H9 (cell line): ENCODE measurements around the gene G2E3. TPM values are rescaled to one million over a fixed set of nuclear protein-coding genes. Genes with fewer than 3 reads are reported as not detected.

ENCODE experiments used
- DNase-seq: peaks from one replicate; pipeline ENCODE4 v3.0.0-alpha.2; 2017
- H2AFZ ChIP-seq: one replicate; pipeline ENCODE4 v1.6.1; 2013; ENCODE audit warnings: mild to moderate bottlenecking, low read length, control low read depth, moderate library complexity
- H2AK5ac ChIP-seq: 2 replicates; pipeline ENCODE4 v1.6.1; 2013; ENCODE audit warnings: low read length, control low read depth, mixed read lengths; ENCODE audit not compliant: insufficient read length
- H2BK120ac ChIP-seq: one replicate; pipeline ENCODE4 v1.6.1; 2013; ENCODE audit warnings: low read depth, mild to moderate bottlenecking, low read length, control low read depth, inconsistent platforms; ENCODE audit not compliant: poor library complexity, severe bottlenecking
- H2BK12ac ChIP-seq: 2 replicates; pipeline ENCODE4 v1.6.1; 2013; ENCODE audit warnings: low read length, control low read depth, mixed read lengths, low read depth; ENCODE audit not compliant: insufficient read length
- H2BK15ac ChIP-seq: 2 replicates; pipeline ENCODE4 v1.6.1; 2013; ENCODE audit warnings: low read depth, low read length, control low read depth
- H2BK20ac ChIP-seq: one replicate; pipeline ENCODE4 v1.6.1; 2013; ENCODE audit warnings: low read depth, mild to moderate bottlenecking, low read length, control low read depth, inconsistent platforms; ENCODE audit not compliant: poor library complexity, severe bottlenecking
- H2BK5ac ChIP-seq: 2 replicates; pipeline ENCODE4 v1.6.1; 2013; ENCODE audit warnings: low read length, control low read depth, mixed read lengths; ENCODE audit not compliant: insufficient read length
- H3K14ac ChIP-seq: 2 replicates; pipeline ENCODE4 v1.6.1; 2013; ENCODE audit warnings: low read length, control low read depth; ENCODE audit not compliant: insufficient read depth
- H3K18ac ChIP-seq: 2 replicates; pipeline ENCODE4 v1.6.1; 2013; ENCODE audit warnings: low read depth, mild to moderate bottlenecking, mixed read lengths, low read length, control low read depth; ENCODE audit not compliant: insufficient read length
- H3K23ac ChIP-seq: 2 replicates; pipeline ENCODE4 v1.6.1; 2013; ENCODE audit warnings: low read length, control low read depth, mixed read lengths, low read depth; ENCODE audit not compliant: insufficient read length
- H3K23me2 ChIP-seq: 2 replicates; pipeline ENCODE4 v1.6.1; 2013; ENCODE audit warnings: low read depth, mild to moderate bottlenecking, mixed read lengths, low read length, control low read depth; ENCODE audit not compliant: insufficient read length, poor library complexity, severe bottlenecking
- H3K27ac ChIP-seq: 2 replicates; pipeline ENCODE4 v1.5.1; 2013; ENCODE audit warnings: low read length, control low read depth, mixed read lengths, low read depth; ENCODE audit not compliant: insufficient read length
- H3K27me3 ChIP-seq: 2 replicates; pipeline ENCODE4 v1.6.1; 2013; ENCODE audit warnings: low read length, control low read depth, inconsistent platforms; ENCODE audit not compliant: insufficient read depth
- H3K4ac ChIP-seq: 2 replicates; pipeline ENCODE4 v1.6.1; 2013; ENCODE audit warnings: low read depth, mild to moderate bottlenecking, control low read depth, inconsistent platforms, low read length, moderate library complexity
- H3K4me1 ChIP-seq: 2 replicates; pipeline ENCODE4 v1.6.1; 2013; ENCODE audit warnings: low read length, control low read depth, inconsistent platforms; ENCODE audit not compliant: insufficient read depth
- H3K4me2 ChIP-seq: 2 replicates; pipeline ENCODE4 v1.6.1; 2013; ENCODE audit warnings: low read length, control low read depth, mixed read lengths; ENCODE audit not compliant: insufficient read length, insufficient read depth
- H3K56ac ChIP-seq: 2 replicates; pipeline ENCODE4 v1.6.1; 2013; ENCODE audit warnings: low read depth, mild to moderate bottlenecking, mixed read lengths, low read length, control low read depth; ENCODE audit not compliant: insufficient read length
- H3K79me1 ChIP-seq: 2 replicates; pipeline ENCODE4 v1.6.1; 2013; ENCODE audit warnings: low read depth, mild to moderate bottlenecking, moderate library complexity, low read length, control low read depth, inconsistent platforms; ENCODE audit not compliant: insufficient read depth, poor library complexity, severe bottlenecking
- H3K79me2 ChIP-seq: 2 replicates; pipeline ENCODE4 v1.6.1; 2013; ENCODE audit warnings: low read length, control low read depth, inconsistent platforms; ENCODE audit not compliant: insufficient read depth
- H3K9ac ChIP-seq: 2 replicates; pipeline ENCODE4 v1.6.1; 2013; ENCODE audit warnings: low read length, control low read depth, mixed read lengths; ENCODE audit not compliant: insufficient read length; ENCODE audit errors: extremely low read depth
- H3K9me3 ChIP-seq: one replicate; pipeline ENCODE4 v1.6.1; 2013; ENCODE audit warnings: low read depth, low read length, inconsistent platforms; ENCODE audit not compliant: control insufficient read depth
- H3T11ph ChIP-seq: one replicate; pipeline ENCODE4 v1.6.1; 2013; ENCODE audit warnings: mild to moderate bottlenecking, low read length, control low read depth, inconsistent platforms
- H4K20me1 ChIP-seq: one replicate; pipeline ENCODE4 v1.6.1; 2013; ENCODE audit not compliant: control insufficient read depth, insufficient read length, insufficient read depth
- H4K5ac ChIP-seq: 2 replicates; pipeline ENCODE4 v1.6.1; 2013; ENCODE audit warnings: low read depth, mild to moderate bottlenecking, mixed read lengths, low read length, control low read depth; ENCODE audit not compliant: insufficient read length
- H4K8ac ChIP-seq: replicated peaks from 2 replicates; pipeline ENCODE4 v1.6.1; 2013; ENCODE audit warnings: low read length, control low read depth, mixed read lengths, low read depth; ENCODE audit not compliant: insufficient read length
- H4K91ac ChIP-seq: 2 replicates; pipeline ENCODE4 v1.6.1; 2013; ENCODE audit warnings: low read depth, mild to moderate bottlenecking, moderate library complexity, mixed read lengths, low read length, control low read depth; ENCODE audit not compliant: insufficient read length
- H3K27ac Mint-ChIP-seq, 3 experiments: 2 replicates in 2 of 3; 3 replicates in 1 of 3; pipeline ENCODE4 v1.8.0; 2020 to 2021; ENCODE audit warnings: mixed read lengths in 3 of 3, mild to moderate bottlenecking in 1 of 3, moderate library complexity in 1 of 3
- H3K27me3 Mint-ChIP-seq: 2 replicates; pipeline ENCODE4 v1.8.0; 2021; ENCODE audit warnings: low read depth, mild to moderate bottlenecking, moderate library complexity, mixed read lengths
- H3K36me3 Mint-ChIP-seq, 3 experiments: 2 replicates in 2 of 3; 3 replicates in 1 of 3; pipeline ENCODE4 v1.8.0; 2020 to 2021; ENCODE audit warnings: low read depth in 3 of 3, mixed read lengths in 3 of 3; ENCODE audit not compliant: insufficient read depth in 1 of 3
- H3K4me1 Mint-ChIP-seq, 2 experiments: 2 replicates each; pipeline ENCODE4 v1.8.0; 2020; ENCODE audit warnings: mixed read lengths in 2 of 2
- H3K4me3 Mint-ChIP-seq, 2 experiments: 2 replicates in 1 of 2; 3 replicates in 1 of 2; pipeline ENCODE4 v1.8.0; 2020 to 2021; ENCODE audit warnings: mild to moderate bottlenecking in 2 of 2, mixed read lengths in 2 of 2, moderate library complexity in 1 of 2
- H3K9me3 Mint-ChIP-seq, 2 experiments: 2 replicates in 1 of 2; 3 replicates in 1 of 2; pipeline ENCODE4 v1.8.0; 2020; ENCODE audit warnings: mild to moderate bottlenecking in 2 of 2, mixed read lengths in 2 of 2, moderate library complexity in 1 of 2
- CTCF ChIP-seq: fragments of 200-600 bp; sonication (generic); conservative IDR thresholded peaks from 3 replicates; pipeline ENCODE4 v1.8.0; 2021; ENCODE audit warnings: antibody characterized with exemption, mild to moderate bottlenecking
- WGBS: extraction: QIAGEN DNeasy Blood & Tissue Kit; methylation state at CpG from one replicate; pipeline ENCODE4 v1.1.7; 2013; ENCODE audit warnings: missing lambda C conversion rate, low lambda C conversion rate, mixed read lengths; ENCODE audit not compliant: insufficient read length; ENCODE audit errors: extremely low coverage; 5-methylcytosine and 5-hydroxymethylcytosine counted together
- total RNA-seq: library from RNA; stranded (reverse); gene quantifications from 2 replicates; pipeline ENCODE4 v1.2.1, GENCODE V29; 2021

The G2E3 gene
- total RNA-seq, 1 experiment from 2014 or later = 49.2 TPM

GRCh38 chr14:30645600-30645999 is 86.6 kb downstream of the G2E3 start:
- no peaks in the 10 kb centered on the region for H3K79me1 ChIP-seq
- no peak overlapping the region for H2BK20ac ChIP-seq
- H2BK5ac ChIP-seq = no peak overlapping the region
- no peak overlapping the region for H3K56ac ChIP-seq
- no peaks in the 10 kb centered on the region for H3K27me3 ChIP-seq
- H2BK12ac ChIP-seq = no peak overlapping the region
- no peak overlapping the region for H3K27ac Mint-ChIP-seq
- no peaks in the 10 kb centered on the region for H3K23me2 ChIP-seq
- H3K79me2 ChIP-seq = no peaks in the 10 kb centered on the region
- no peak overlapping the region for H3K14ac ChIP-seq
- no peak for TF ChIP-seq CTCF
- H3K23ac ChIP-seq = no peak overlapping the region
- H4K20me1 ChIP-seq = no peaks in the 10 kb centered on the region
- no peaks in the 10 kb centered on the region for H3K4me1 Mint-ChIP-seq
- H3T11ph ChIP-seq = no peak overlapping the region
- H3K9me3 ChIP-seq = no peaks in the 10 kb centered on the region
- H3K9ac ChIP-seq = no peak overlapping the region
- no peak overlapping the region for H2AFZ ChIP-seq
- H4K8ac ChIP-seq = no peak overlapping the region
- no peak overlapping the region for H2BK15ac ChIP-seq
- no peaks in the 10 kb centered on the region for H3K27me3 Mint-ChIP-seq
- no peak overlapping the region for H3K18ac ChIP-seq
- H3K4me1 ChIP-seq = no peaks in the 10 kb centered on the region
- no peak overlapping the region for H4K91ac ChIP-seq
- peaks cover 47 to 73% (median 67%) of the 10 kb centered on the region in 3 experiments for H3K36me3 Mint-ChIP-seq
- no peak overlapping the region for H3K27ac ChIP-seq
- no peak overlapping the region for H2BK120ac ChIP-seq
- no peak overlapping the region for H3K4me3 Mint-ChIP-seq
- no peak overlapping the region for H3K4ac ChIP-seq
- no peak overlapping the region for H3K4me2 ChIP-seq
- no peak overlapping the region for H4K5ac ChIP-seq
- no peak for DNase-seq
- no CpG with 5 or more reads among the region's 2 CpGs for WGBS
- peaks cover 23 to 25% of the 10 kb centered on the region in 2 experiments for H3K9me3 Mint-ChIP-seq
- no peak overlapping the region for H2AK5ac ChIP-seq
